ENCODE measurements around the gene ESRRA. TPM values are rescaled to one million over a fixed set of nuclear protein-coding genes. Genes with fewer than 3 reads are reported as not detected.

Gene ESRRA
- total and polyA plus RNA-seq, 2 of the 4 experiments (the other 2 are of a cell fraction): 10.2 to 15.0 TPM

DNA sequence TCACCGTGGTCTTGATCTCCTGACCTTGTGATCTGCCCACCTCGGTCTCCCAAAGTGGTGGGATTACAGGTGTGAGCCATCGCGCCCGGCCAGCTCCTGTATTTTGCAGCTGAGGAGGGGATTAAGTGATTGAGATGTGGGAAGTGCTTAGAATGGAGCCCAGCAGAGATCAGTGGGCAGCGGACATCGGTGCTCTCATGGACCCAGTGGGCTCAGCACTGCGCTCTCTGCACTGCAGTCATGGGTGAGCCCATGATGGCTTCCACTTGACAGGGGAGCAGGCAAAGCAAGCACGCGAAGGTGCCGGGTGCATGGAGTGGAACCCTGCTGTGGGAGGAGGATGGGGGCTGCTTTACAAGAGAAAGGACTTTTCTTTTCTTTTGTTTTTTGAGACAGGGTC is 25.6 kb downstream of the ESRRA start:
- Histone ChIP-seq H3K23ac (ENCODE audit: low read depth, low read length) (no peak overlapping the region), H3K4me2 (ENCODE audit: low read depth, low read length) (no peak overlapping the region), H2AK5ac (ENCODE audit: low read depth, low read length) (no peak overlapping the region), H2BK20ac (ENCODE audit: low read depth, low read length) (no peak overlapping the region), H3K9me3 (ENCODE audit: control insufficient read depth, insufficient read depth, low read length) (0 out of 2 replicates have a peak, but pooled peaks cover 2% of the 10 kb centered on the region), H4K8ac (ENCODE audit: low read depth in 2 of 2, low read length in 2 of 2) (no peak overlapping the region), H3K56ac (ENCODE audit: extremely low read depth, insufficient read depth, low read length) (no peak overlapping the region), H3K36me3 (ENCODE audit: control insufficient read depth, insufficient read depth, low read length) (no peaks in the 10 kb centered on the region), H2AK9ac (replicated peaks; ENCODE audit: low read depth, low read length, poor library complexity) (peak overlapping the region; percentile 87), H3K14ac (replicated peaks; ENCODE audit: low read depth, low read length) (no peak overlapping the region), H3K27ac (ENCODE audit: insufficient read depth, low read length) (no peak overlapping the region), H4K91ac (ENCODE audit: insufficient read depth, low read depth, low read length) (no peak overlapping the region), H3K27me3 (ENCODE audit: control insufficient read depth, insufficient read depth, low read length) (no peaks in the 10 kb centered on the region; the same call in 1 of the 2 replicates), H3K18ac (ENCODE audit: low read depth, low read length) (no peak overlapping the region), H3K9ac (ENCODE audit: low read depth, low read length) (no peak overlapping the region), H3K4me3 (ENCODE audit: insufficient read depth, low read depth, low read length) (no peak overlapping the region), H2AFZ (replicated peaks; ENCODE audit: low read length, poor library complexity) (peak overlapping the region; percentile 17), H3K4me1 (ENCODE audit: control insufficient read depth, insufficient read depth, low read length) (peaks cover 7% of the 10 kb centered on the region), H3K79me1 (ENCODE audit: low read depth in 1 of 2, low read length in 2 of 2) (no peaks in the 10 kb centered on the region), H3K4ac (ENCODE audit: low read depth, low read length) (no peak overlapping the region), H2BK5ac (ENCODE audit: low read depth, low read length, poor library complexity, severe bottlenecking) (no peak overlapping the region), H3K9me1 (ENCODE audit: insufficient read depth, low read length) (peaks cover 8% of the 10 kb centered on the region), H4K20me1 (ENCODE audit: insufficient read depth, low read length) (0 out of 2 replicates have a peak, but pooled peaks cover 3% of the 10 kb centered on the region), H2BK15ac (ENCODE audit: low read depth, low read length) (no peak overlapping the region), H4K5ac (ENCODE audit: low read depth, low read length) (no peak overlapping the region), H2BK120ac (ENCODE audit: low read depth, low read length) (no peak overlapping the region)
- DNase-seq (no peak), ATAC-seq (ENCODE audit: low read depth) (no peak)
- dilution Hi-C loops (cut with HindIII; ENCODE audit: low sequenced_read_pairs, unreplicated experiment): no loop called here
- in situ Hi-C loops (cut with MboI; ENCODE audit: low sequenced_read_pairs): no loop called here
- intact Hi-C loops (cut with micrococcal nuclease): loop anchor here (1.0 kb wide), 1 partner anchor 27 kb away; no protein-coding TSS in a partner anchor
- ChIA-PET POLR2A (ENCODE audit: unreplicated experiment) (no interaction called here), CTCF (interaction anchor here (1.0 to 2.5 kb wide), 4 partner anchors 11 to 358 kb away, joined by 3 to 17 read pairs (median 4); no protein-coding TSS in a partner anchor)
- no TSS peak for BruUV-seq (replicated peaks)
- WGBS, 2 experiments (ENCODE audit: extremely low coverage in 2 of 2, insufficient read length in 1 of 2): 80% methylated on average over 3 of the region's 11 CpGs; no CpG with 5 or more reads in 1 of the 2 experiments
- TF ChIP-seq, protein P1, sequence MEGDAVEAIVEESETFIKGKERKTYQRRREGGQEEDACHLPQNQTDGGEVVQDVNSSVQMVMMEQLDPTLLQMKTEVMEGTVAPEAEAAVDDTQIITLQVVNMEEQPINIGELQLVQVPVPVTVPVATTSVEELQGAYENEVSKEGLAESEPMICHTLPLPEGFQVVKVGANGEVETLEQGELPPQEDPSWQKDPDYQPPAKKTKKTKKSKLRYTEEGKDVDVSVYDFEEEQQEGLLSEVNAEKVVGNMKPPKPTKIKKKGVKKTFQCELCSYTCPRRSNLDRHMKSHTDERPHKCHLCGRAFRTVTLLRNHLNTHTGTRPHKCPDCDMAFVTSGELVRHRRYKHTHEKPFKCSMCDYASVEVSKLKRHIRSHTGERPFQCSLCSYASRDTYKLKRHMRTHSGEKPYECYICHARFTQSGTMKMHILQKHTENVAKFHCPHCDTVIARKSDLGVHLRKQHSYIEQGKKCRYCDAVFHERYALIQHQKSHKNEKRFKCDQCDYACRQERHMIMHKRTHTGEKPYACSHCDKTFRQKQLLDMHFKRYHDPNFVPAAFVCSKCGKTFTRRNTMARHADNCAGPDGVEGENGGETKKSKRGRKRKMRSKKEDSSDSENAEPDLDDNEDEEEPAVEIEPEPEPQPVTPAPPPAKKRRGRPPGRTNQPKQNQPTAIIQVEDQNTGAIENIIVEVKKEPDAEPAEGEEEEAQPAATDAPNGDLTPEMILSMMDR (conservative IDR thresholded peaks at IDR 0.05; ENCODE audit: low read depth, low read length): no peak
- TF ChIP-seq RFX5 (IDR thresholded peaks at IDR 0.05; ENCODE audit: low read depth, low read length): no peak
- TF ChIP-seq CHD1 (IDR thresholded peaks at IDR 0.05; ENCODE audit: low read depth, low read length): no peak
- TF ChIP-seq, protein P2, sequence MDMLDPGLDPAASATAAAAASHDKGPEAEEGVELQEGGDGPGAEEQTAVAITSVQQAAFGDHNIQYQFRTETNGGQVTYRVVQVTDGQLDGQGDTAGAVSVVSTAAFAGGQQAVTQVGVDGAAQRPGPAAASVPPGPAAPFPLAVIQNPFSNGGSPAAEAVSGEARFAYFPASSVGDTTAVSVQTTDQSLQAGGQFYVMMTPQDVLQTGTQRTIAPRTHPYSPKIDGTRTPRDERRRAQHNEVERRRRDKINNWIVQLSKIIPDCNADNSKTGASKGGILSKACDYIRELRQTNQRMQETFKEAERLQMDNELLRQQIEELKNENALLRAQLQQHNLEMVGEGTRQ (IDR thresholded peaks at IDR 0.05; ENCODE audit: low read depth, low read length): no peak
- TF ChIP-seq FOS (IDR thresholded peaks at IDR 0.05; ENCODE audit: low read depth, low read length): no peak
- TF ChIP-seq MAZ (IDR thresholded peaks at IDR 0.05; ENCODE audit: borderline replicate concordance, low read depth, low read length): no peak
- no peak for TF ChIP-seq CEBPB (IDR thresholded peaks at IDR 0.05; ENCODE audit: low read depth, low read length)
- no peak for TF ChIP-seq POLR2A (IDR thresholded peaks at IDR 0.05; ENCODE audit: low read depth, low read length)
- TF ChIP-seq RCOR1 (IDR thresholded peaks at IDR 0.05; ENCODE audit: insufficient replicate concordance, low read length): no peak
- TF ChIP-seq BHLHE40 (IDR thresholded peaks at IDR 0.05; ENCODE audit: low read depth, low read length): no peak
- no peak for TF ChIP-seq SMC3 (IDR thresholded peaks at IDR 0.05; ENCODE audit: low read depth, low read length)
- no peak for TF ChIP-seq RAD21 (IDR thresholded peaks at IDR 0.05; ENCODE audit: low read length)
- no peak for TF ChIP-seq MAFK (IDR thresholded peaks at IDR 0.05; ENCODE audit: low read depth, low read length)
- no peak for TF ChIP-seq ELK1 (IDR thresholded peaks at IDR 0.05; ENCODE audit: borderline replicate concordance, low read depth, low read length)
- no peak for TF ChIP-seq NFE2L2 (IDR thresholded peaks at IDR 0.05; ENCODE audit: low read depth, low read length)

Data from IMR-90 (cell line).